Esophagus muscularis mucosa (tissue), 3 donors: ENCODE results near the gene MRPL23.

Experiments
- CTCF ChIP-seq, 3 experiments: fragments of 200-600 bp in 2 of 3; fragments of 450-650 bp in 1 of 3; sonication (generic) in 2 of 3; IDR thresholded peaks; one replicate each; pipeline ENCODE4 v1.5.1; 2017 to 2019; ENCODE audit warnings: antibody characterized with exemption in 3 of 3, mild to moderate bottlenecking in 2 of 3, moderate library complexity in 1 of 3
- POLR2A ChIP-seq: fragments of 450-650 bp; IDR thresholded peaks from one replicate; pipeline ENCODE4 v1.6.1; 2017; ENCODE audit warnings: antibody characterized with exemption, moderate library complexity, mild to moderate bottlenecking, low read depth

DNA sequence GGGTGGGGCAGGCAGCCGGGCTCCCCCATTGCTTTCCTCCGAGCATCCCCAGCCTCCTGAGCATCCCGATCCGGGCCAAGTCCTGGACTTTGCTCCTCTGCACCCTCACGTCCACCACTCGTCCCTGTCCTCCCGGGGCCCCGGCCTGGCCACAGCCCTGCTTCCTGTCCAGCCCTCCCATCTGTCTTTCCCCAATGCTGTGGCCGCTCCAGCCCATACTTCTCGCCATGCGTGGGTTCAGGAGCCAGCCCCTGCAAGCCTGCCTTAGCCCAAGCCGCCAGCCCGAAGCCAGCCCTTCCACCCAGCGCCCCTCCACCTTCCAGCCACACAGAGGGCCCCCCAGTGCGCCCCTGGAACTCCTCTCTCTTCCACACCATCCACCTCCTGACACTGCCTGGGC lies 23.8 kb downstream of the MRPL23 start:
- TF ChIP-seq CTCF (IDR thresholded peaks at IDR 0.05), result no peak
- TF ChIP-seq POLR2A, result no peak
